ENCODE measurements around the gene INHBC. TPM values are rescaled to one million over a fixed set of nuclear protein-coding genes. Genes with fewer than 3 reads are reported as not detected.
A peak's percentile ranks its signal among the peaks of the same experiment; 100 is the strongest.

The INHBC gene
- total RNA-seq, 1 experiment from 2014 or later, result not detected

- BruUV-seq (replicated peaks), result TSS peak; percentile 97
- peak within 1 kb of the TSS; percentile 60 to 86 for H3K4me3 ChIP-seq (ENCODE audit: low read depth in 2 of 2, low read length in 2 of 2)
- peak; percentile 39 for DNase-seq (ENCODE audit: low read depth, low spot score)
- no peaks in the 10 kb centered on the region for H3K36me3 ChIP-seq (ENCODE audit: control insufficient read depth, insufficient read depth, low read length)
- H3K4me1 ChIP-seq (ENCODE audit: control insufficient read depth, insufficient read depth, low read length), result peaks cover 6% of the 10 kb centered on the region
- H3K27ac ChIP-seq (ENCODE audit: low read length), result peak within 1 kb of the TSS; percentile 98
- H3K9me3 ChIP-seq (ENCODE audit: control insufficient read depth, insufficient read depth, low read depth, low read length), result no peaks in the 10 kb centered on the region
- no peaks in the 10 kb centered on the region for H3K27me3 ChIP-seq (ENCODE audit: control insufficient read depth, insufficient read depth, low read length)
- intact Hi-C loops (cut with micrococcal nuclease; ENCODE audit: unreplicated experiment) (no loop called here), in situ Hi-C loops (cut with HindIII; ENCODE audit: low pct_unique_long_range_greater_than_20kb, low sequenced_read_pairs) (no loop called here)
- POLR2A ChIA-PET, result interaction anchor here (0.6 kb wide), 1 partner anchor 313 kb away, joined by 4 read pairs; the partner anchor contains the start of gene TSPAN31
- TF ChIP-seq SIN3A (IDR thresholded peaks at IDR 0.05; ENCODE audit: borderline replicate concordance, insufficient read depth, low read depth, low read length), result 0 out of 2 replicates have a peak, but pooled peaks have one; percentile 42
- TF ChIP-seq POLR2AphosphoS5 (IDR thresholded peaks at IDR 0.05; ENCODE audit: low read depth, low read length), result peak; percentile 89
- TF ChIP-seq, protein P1, sequence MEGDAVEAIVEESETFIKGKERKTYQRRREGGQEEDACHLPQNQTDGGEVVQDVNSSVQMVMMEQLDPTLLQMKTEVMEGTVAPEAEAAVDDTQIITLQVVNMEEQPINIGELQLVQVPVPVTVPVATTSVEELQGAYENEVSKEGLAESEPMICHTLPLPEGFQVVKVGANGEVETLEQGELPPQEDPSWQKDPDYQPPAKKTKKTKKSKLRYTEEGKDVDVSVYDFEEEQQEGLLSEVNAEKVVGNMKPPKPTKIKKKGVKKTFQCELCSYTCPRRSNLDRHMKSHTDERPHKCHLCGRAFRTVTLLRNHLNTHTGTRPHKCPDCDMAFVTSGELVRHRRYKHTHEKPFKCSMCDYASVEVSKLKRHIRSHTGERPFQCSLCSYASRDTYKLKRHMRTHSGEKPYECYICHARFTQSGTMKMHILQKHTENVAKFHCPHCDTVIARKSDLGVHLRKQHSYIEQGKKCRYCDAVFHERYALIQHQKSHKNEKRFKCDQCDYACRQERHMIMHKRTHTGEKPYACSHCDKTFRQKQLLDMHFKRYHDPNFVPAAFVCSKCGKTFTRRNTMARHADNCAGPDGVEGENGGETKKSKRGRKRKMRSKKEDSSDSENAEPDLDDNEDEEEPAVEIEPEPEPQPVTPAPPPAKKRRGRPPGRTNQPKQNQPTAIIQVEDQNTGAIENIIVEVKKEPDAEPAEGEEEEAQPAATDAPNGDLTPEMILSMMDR (IDR thresholded peaks at IDR 0.05), result no peak
- CTCF ChIA-PET, result no interaction called here
- ATAC-seq, result peak; percentile 98
These were observed 3.5 kb upstream of the INHBC start, which contains the start of gene R3HDM2 for GRCh38 chr12:57430931-57431566. TSS of gene R3HDM2 (minus strand) at chr12:57431043. CDS start at chr12:57310428, 120,615 bp downstream.

DNA sequence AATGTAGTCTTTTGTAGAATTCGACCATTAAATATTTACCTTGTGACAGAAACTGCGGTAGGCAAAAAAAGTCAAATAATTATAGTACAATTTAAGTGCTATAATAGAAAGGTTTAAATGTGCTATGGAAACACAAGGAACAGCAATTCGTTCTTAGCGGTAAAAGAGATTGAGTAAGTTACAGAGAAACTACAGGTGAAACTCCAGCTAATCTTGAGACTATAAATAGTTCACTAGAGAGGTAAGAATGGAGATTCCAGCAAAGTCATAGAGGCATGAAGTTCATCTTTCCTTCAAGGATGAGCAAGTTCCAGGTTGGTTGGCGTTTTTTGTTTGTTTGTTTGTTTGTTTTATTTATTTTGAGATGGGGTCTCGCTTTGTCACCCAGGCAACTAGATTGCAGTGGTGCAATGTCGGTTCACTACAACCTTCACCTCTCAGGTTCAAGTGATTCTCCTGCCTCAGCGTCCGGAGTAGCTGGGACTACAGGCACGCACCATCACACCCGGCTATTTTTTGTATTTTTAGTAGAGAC is 2.9 kb upstream of the INHBC start:
- Histone ChIP-seq H3K27ac (ENCODE audit: low read length) (peak overlapping the region; percentile 98), H3K9me3 (ENCODE audit: control insufficient read depth, insufficient read depth, low read depth, low read length) (no peaks in the 10 kb centered on the region), H3K4me3 (ENCODE audit: low read depth in 2 of 2, low read length in 2 of 2) (peak overlapping the region; percentile 60 to 62; a peak in 3 of 4 replicates), H3K4me1 (ENCODE audit: control insufficient read depth, insufficient read depth, low read length) (peaks cover 6% of the 10 kb centered on the region), H3K36me3 (ENCODE audit: control insufficient read depth, insufficient read depth, low read length) (no peaks in the 10 kb centered on the region), H3K27me3 (ENCODE audit: control insufficient read depth, insufficient read depth, low read length) (no peaks in the 10 kb centered on the region)
- ATAC-seq, result no peak
- intact Hi-C loops (cut with micrococcal nuclease; ENCODE audit: unreplicated experiment), result no loop called here
- ChIA-PET POLR2A (interaction anchor here (0.7 to 0.8 kb wide), 3 partner anchors 9 to 1449 kb away, joined by 5 to 15 read pairs (median 9); no protein-coding TSS in a partner anchor), CTCF (interaction anchor here (1.6 kb wide), 1 partner anchor 21 kb away, joined by 4 read pairs; no protein-coding TSS in a partner anchor)
- DNase-seq (ENCODE audit: low read depth, low spot score), result no peak
- in situ Hi-C loops (cut with HindIII; ENCODE audit: low pct_unique_long_range_greater_than_20kb, low sequenced_read_pairs), result no loop called here
- BruUV-seq (replicated peaks), result no TSS peak
- TF ChIP-seq TCF7L2 (IDR thresholded peaks at IDR 0.05; ENCODE audit: low read depth, low read length) (no peak), SIN3A (IDR thresholded peaks at IDR 0.05; ENCODE audit: borderline replicate concordance, insufficient read depth, low read depth, low read length) (no peak), POLR2AphosphoS5 (IDR thresholded peaks at IDR 0.05; ENCODE audit: low read depth, low read length) (no peak)
- TF ChIP-seq, protein P2, sequence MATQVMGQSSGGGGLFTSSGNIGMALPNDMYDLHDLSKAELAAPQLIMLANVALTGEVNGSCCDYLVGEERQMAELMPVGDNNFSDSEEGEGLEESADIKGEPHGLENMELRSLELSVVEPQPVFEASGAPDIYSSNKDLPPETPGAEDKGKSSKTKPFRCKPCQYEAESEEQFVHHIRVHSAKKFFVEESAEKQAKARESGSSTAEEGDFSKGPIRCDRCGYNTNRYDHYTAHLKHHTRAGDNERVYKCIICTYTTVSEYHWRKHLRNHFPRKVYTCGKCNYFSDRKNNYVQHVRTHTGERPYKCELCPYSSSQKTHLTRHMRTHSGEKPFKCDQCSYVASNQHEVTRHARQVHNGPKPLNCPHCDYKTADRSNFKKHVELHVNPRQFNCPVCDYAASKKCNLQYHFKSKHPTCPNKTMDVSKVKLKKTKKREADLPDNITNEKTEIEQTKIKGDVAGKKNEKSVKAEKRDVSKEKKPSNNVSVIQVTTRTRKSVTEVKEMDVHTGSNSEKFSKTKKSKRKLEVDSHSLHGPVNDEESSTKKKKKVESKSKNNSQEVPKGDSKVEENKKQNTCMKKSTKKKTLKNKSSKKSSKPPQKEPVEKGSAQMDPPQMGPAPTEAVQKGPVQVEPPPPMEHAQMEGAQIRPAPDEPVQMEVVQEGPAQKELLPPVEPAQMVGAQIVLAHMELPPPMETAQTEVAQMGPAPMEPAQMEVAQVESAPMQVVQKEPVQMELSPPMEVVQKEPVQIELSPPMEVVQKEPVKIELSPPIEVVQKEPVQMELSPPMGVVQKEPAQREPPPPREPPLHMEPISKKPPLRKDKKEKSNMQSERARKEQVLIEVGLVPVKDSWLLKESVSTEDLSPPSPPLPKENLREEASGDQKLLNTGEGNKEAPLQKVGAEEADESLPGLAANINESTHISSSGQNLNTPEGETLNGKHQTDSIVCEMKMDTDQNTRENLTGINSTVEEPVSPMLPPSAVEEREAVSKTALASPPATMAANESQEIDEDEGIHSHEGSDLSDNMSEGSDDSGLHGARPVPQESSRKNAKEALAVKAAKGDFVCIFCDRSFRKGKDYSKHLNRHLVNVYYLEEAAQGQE (IDR thresholded peaks at IDR 0.05; ENCODE audit: insufficient read depth in 1 of 2, low read depth in 2 of 2, low read length in 1 of 2), result no peak
- TF ChIP-seq, protein P1 (IDR thresholded peaks at IDR 0.05), result no peak
